Endodermal cell (in vitro differentiated cells): ENCODE results near the gene ACKR3. TPM values are rescaled to one million over a fixed set of nuclear protein-coding genes. Genes with fewer than 3 reads are reported as not detected.
A peak's percentile ranks its signal among the peaks of the same experiment; 100 is the strongest.

Source experiments
- DNase-seq: peaks from one replicate; pipeline ENCODE4 v3.0.0-alpha.2; 2017
- H3K27ac ChIP-seq: 2 replicates; pipeline ENCODE4 v1.5.1; 2013; ENCODE audit warnings: mild to moderate bottlenecking, low read depth, low read length, moderate library complexity
- H3K27me3 ChIP-seq: 2 replicates; pipeline ENCODE4 v1.6.1; 2013; ENCODE audit warnings: mild to moderate bottlenecking, low read length, moderate library complexity; ENCODE audit not compliant: insufficient read depth, control insufficient read depth, poor library complexity, severe bottlenecking
- H3K36me3 ChIP-seq: 2 replicates; pipeline ENCODE4 v1.7.0; 2013; ENCODE audit warnings: mild to moderate bottlenecking, low read length, moderate library complexity; ENCODE audit not compliant: control insufficient read depth, insufficient read depth
- H3K4me1 ChIP-seq: one replicate; pipeline ENCODE4 v1.7.0; 2013; ENCODE audit warnings: low read length; ENCODE audit not compliant: control insufficient read depth, insufficient read depth
- H3K4me3 ChIP-seq: 2 replicates; pipeline ENCODE4 v1.5.1; 2013; ENCODE audit warnings: mild to moderate bottlenecking, low read length, moderate library complexity
- H3K9ac ChIP-seq: 2 replicates; pipeline ENCODE4 v1.6.1; 2013; ENCODE audit warnings: mild to moderate bottlenecking, low read length, moderate library complexity; ENCODE audit not compliant: poor library complexity, severe bottlenecking; ENCODE audit errors: extremely low read depth
- H3K9me3 ChIP-seq: 2 replicates; pipeline ENCODE4 v1.6.1; 2013; ENCODE audit warnings: mild to moderate bottlenecking, low read length, moderate library complexity; ENCODE audit not compliant: control insufficient read depth
- H3K27ac Mint-ChIP-seq: 2 replicates; pipeline ENCODE4 v1.8.0; 2020; ENCODE audit warnings: mixed read lengths
- H3K27me3 Mint-ChIP-seq: 2 replicates; pipeline ENCODE4 v1.8.0; 2021; ENCODE audit warnings: mild to moderate bottlenecking, mixed read lengths; ENCODE audit not compliant: insufficient read depth
- H3K36me3 Mint-ChIP-seq: 2 replicates; pipeline ENCODE4 v1.8.0; 2020; ENCODE audit warnings: low read depth, mixed read lengths
- H3K4me1 Mint-ChIP-seq: 2 replicates; pipeline ENCODE4 v1.8.0; 2020; ENCODE audit warnings: mixed read lengths
- H3K4me3 Mint-ChIP-seq: 2 replicates; pipeline ENCODE4 v1.8.0; 2020; ENCODE audit warnings: mild to moderate bottlenecking, moderate library complexity, mixed read lengths
- H3K9me3 Mint-ChIP-seq: 2 replicates; pipeline ENCODE4 v1.8.0; 2020; ENCODE audit warnings: mild to moderate bottlenecking, mixed read lengths
- WGBS, 2 experiments: methylation state at CpG; one replicate each; pipeline versions ENCODE4 v1.1.5 to v1.1.7; 2013; ENCODE audit warnings: missing lambda C conversion rate in 2 of 2, mixed read lengths in 1 of 2; ENCODE audit not compliant: insufficient coverage in 1 of 2, insufficient read length in 1 of 2; 5-methylcytosine and 5-hydroxymethylcytosine counted together
- total RNA-seq, 2 donors: library from RNA; stranded (reverse); fragmentation: NEBNext Ultra II Directional in 1 of 2; extraction: Animal tissue kit (Norgen Biotek cat#: 25700) in 1 of 2; gene quantifications; 2 replicates in 1 of 2; 3 replicates in 1 of 2; pipeline ENCODE4 v1.2.1, GENCODE V29; 2021
- TF ChIP-seq, protein P1 (sequence below): fragments of 200-600 bp; sonication (generic); conservative IDR thresholded peaks from 2 replicates; pipeline ENCODE4 v1.5.0; 2021; ENCODE audit warnings: antibody characterized with exemption, mild to moderate bottlenecking

The ACKR3 gene
- total RNA-seq, 2 donors from 2014 or later, result 76.9 to 110 TPM

DNA sequence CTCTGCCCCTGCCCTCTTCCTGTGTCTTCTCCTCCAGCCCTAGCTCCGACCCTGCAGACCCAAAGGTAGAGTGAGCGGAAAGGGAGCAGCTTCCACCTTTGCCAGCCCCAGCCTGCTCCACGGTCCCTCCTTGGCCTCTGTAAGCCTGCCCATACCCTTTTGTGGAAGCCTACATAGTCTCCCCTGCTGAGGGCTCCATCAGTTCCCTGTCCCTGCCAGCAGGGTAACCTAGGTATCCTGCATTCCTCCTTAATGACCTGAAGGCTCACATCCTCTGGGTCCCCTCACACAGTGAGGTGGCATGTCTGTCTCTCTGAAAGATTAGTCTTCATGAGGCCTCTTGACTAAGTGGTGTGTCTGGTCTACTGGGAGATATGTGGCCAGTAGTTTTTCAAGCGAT, 20.5 kb upstream of the ACKR3 start:
- Histone ChIP-seq H3K27me3 (no peaks in the 10 kb centered on the region), H3K9ac (no peak overlapping the region), H3K9me3 (no peaks in the 10 kb centered on the region), H3K4me1 (no peaks in the 10 kb centered on the region), H3K36me3 (no peaks in the 10 kb centered on the region), H3K27ac (no peak overlapping the region), H3K4me3 (no peak overlapping the region)
- Mint-ChIP-seq H3K4me1 (peaks cover 4% of the 10 kb centered on the region), H3K9me3 (no peaks in the 10 kb centered on the region), H3K4me3 (no peak overlapping the region), H3K36me3 (no peaks in the 10 kb centered on the region), H3K27me3 (peaks cover 17% of the 10 kb centered on the region), H3K27ac (no peak overlapping the region)
- TF ChIP-seq, protein P1, sequence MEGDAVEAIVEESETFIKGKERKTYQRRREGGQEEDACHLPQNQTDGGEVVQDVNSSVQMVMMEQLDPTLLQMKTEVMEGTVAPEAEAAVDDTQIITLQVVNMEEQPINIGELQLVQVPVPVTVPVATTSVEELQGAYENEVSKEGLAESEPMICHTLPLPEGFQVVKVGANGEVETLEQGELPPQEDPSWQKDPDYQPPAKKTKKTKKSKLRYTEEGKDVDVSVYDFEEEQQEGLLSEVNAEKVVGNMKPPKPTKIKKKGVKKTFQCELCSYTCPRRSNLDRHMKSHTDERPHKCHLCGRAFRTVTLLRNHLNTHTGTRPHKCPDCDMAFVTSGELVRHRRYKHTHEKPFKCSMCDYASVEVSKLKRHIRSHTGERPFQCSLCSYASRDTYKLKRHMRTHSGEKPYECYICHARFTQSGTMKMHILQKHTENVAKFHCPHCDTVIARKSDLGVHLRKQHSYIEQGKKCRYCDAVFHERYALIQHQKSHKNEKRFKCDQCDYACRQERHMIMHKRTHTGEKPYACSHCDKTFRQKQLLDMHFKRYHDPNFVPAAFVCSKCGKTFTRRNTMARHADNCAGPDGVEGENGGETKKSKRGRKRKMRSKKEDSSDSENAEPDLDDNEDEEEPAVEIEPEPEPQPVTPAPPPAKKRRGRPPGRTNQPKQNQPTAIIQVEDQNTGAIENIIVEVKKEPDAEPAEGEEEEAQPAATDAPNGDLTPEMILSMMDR, result peak; percentile 55
- 85 to 92% methylated on average over 3 to 4 of the region's 4 CpGs for WGBS, 2 experiments
- peak; percentile 73 for DNase-seq

DNA sequence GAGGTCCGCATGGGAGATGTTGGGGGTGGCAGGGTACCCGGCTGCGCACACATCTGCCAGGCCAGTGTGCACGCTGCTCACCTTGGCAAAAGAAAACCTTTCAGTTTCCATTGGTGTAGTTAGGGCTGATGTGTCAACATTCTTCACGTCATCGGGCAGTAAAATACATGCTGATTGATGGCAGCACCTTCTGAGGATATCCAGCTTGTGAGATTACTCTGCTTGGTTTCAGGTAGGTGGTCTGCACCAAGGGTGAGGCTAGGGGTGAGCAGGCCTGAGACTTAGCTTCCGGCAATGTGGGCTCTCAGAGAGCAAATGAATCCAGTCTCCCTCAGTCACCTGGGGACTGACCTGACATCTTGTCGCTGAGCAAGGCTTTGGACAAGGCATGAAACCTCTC, 19.3 kb upstream of the ACKR3 start:
- TF ChIP-seq, protein P1, result no peak
- H3K9me3 Mint-ChIP-seq, result peaks cover 7% of the 10 kb centered on the region
- H3K9me3 ChIP-seq, result no peaks in the 10 kb centered on the region
- no peaks in the 10 kb centered on the region for H3K4me1 ChIP-seq
- H3K27me3 ChIP-seq, result no peaks in the 10 kb centered on the region
- no peak overlapping the region for H3K4me3 ChIP-seq
- no peak overlapping the region for H3K9ac ChIP-seq
- 88 to 97% methylated on average over 5 to 8 of the region's 8 CpGs for WGBS, 2 experiments
- H3K27me3 Mint-ChIP-seq, result peaks cover 23% of the 10 kb centered on the region
- no peaks in the 10 kb centered on the region for H3K36me3 Mint-ChIP-seq
- no peak for DNase-seq
- no peaks in the 10 kb centered on the region for H3K36me3 ChIP-seq
- H3K27ac ChIP-seq, result no peak overlapping the region
- H3K4me1 Mint-ChIP-seq, result peaks cover 4% of the 10 kb centered on the region
- no peak overlapping the region for H3K27ac Mint-ChIP-seq
- H3K4me3 Mint-ChIP-seq, result no peak overlapping the region

DNA sequence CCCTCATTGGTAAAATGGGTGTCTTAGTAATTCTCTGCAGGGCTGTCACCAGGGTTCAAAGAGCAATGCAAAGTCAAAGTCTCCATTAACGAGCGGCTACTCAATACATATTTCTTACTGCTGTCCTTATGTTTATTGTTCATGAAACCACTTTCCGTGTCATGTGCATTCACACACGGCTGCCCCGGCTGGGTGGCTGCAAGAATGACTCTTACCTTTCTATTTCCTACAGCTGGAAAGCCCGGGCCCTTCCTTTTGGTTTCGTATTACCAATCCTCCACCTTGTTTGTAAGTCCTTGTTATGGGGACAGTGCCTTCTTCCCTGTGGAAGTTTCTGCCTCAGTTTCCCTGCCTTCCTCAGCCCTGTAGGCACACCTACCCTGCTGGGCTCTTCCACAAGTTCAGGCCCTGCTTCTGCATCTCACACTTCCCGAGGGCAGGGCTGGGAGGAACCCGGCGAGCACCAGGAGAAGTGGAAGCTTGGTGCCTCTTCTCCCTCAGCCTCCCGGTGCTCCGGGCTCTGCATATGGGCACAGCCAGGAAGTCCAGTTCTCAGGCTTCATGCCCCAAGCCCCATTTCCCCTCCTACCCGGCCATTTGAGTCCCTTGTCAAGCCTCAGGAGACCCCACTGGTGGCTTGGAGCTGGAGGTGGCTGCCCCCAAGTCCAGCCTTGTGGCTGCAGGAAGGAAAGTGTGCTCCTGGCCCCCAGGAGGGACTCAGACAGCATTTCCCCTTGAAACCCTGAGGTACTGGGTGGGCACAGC, 18.7 kb upstream of the ACKR3 start:
- H3K27me3 ChIP-seq, result no peaks in the 10 kb centered on the region
- no peaks in the 10 kb centered on the region for H3K36me3 Mint-ChIP-seq

More for the DNA sequence above, 18.7 kb upstream of the ACKR3 start:
- no peak overlapping the region for H3K9ac ChIP-seq
- peaks cover 7% of the 10 kb centered on the region for H3K9me3 Mint-ChIP-seq
- peak; percentile 28 for DNase-seq
- H3K36me3 ChIP-seq, result no peaks in the 10 kb centered on the region
- no peak overlapping the region for H3K27ac Mint-ChIP-seq
- H3K4me3 Mint-ChIP-seq, result no peak overlapping the region
- peaks cover 26% of the 10 kb centered on the region for H3K27me3 Mint-ChIP-seq
- no peak overlapping the region for H3K27ac ChIP-seq
- H3K4me1 Mint-ChIP-seq, result peaks cover 4% of the 10 kb centered on the region
- 93 to 96% methylated on average over 13 of the region's 13 CpGs for WGBS, 2 experiments
- H3K4me3 ChIP-seq, result no peak overlapping the region
- no peaks in the 10 kb centered on the region for H3K4me1 ChIP-seq
- TF ChIP-seq, protein P1, result no peak
- H3K9me3 ChIP-seq, result no peaks in the 10 kb centered on the region
